MCF 10A (cell line): ENCODE data around the gene FBXO40. TPM values are rescaled to one million over a fixed set of nuclear protein-coding genes. Genes with fewer than 3 reads are reported as not detected.
"Not testable (repeated sequence)": the region's sequence is repeated elsewhere in the genome, so short reads cannot be mapped to it uniquely, and the experiment has no call there.

Source experiments
- BruUV-seq: library from RNA; stranded (reverse); fragments of 400-500 nt; replicated peaks from 2 replicates; lab custom pipeline; 2021; lab: Mats Ljungman, UMichigan
- CTCF ChIA-PET: fragments of 300-600 bp; sonication (Branson Sonifier 250); formaldehyde crosslinking; extraction: SDS; loops from one replicate; lab custom pipeline; 2021; ENCODE audit warnings: antibody characterized with exemption, inconsistent platforms; lab: Yijun Ruan, JAX
- POLR2A ChIA-PET: fragments of 300-600, 350-650 bp; sonication (Branson Sonifier 250); formaldehyde crosslinking; extraction: SDS; loops from one replicate; lab custom pipeline; 2020; ENCODE audit warnings: antibody characterized with exemption, inconsistent platforms; lab: Yijun Ruan, JAX
- DNase-seq: peaks from one replicate; pipeline ENCODE4 v3.0.0-alpha.2; 2018; ENCODE audit not compliant: unreplicated experiment
- H3K27ac Mint-ChIP-seq: one replicate; pipeline ENCODE4 v1.8.0; 2022; ENCODE audit warnings: mild to moderate bottlenecking, low read depth, mixed read lengths; ENCODE audit not compliant: unreplicated experiment
- H3K27me3 Mint-ChIP-seq: one replicate; pipeline ENCODE4 v1.8.0; 2022; ENCODE audit warnings: mixed read lengths; ENCODE audit not compliant: insufficient read depth, unreplicated experiment
- H3K36me3 Mint-ChIP-seq: one replicate; pipeline ENCODE4 v1.8.0; 2022; ENCODE audit warnings: mild to moderate bottlenecking, moderate library complexity, mixed read lengths; ENCODE audit not compliant: insufficient read depth, unreplicated experiment
- H3K4me1 Mint-ChIP-seq: one replicate; pipeline ENCODE4 v1.8.0; 2022; ENCODE audit warnings: mixed read lengths; ENCODE audit not compliant: insufficient read depth, unreplicated experiment
- H3K4me3 Mint-ChIP-seq: one replicate; pipeline ENCODE4 v1.8.0; 2022; ENCODE audit warnings: mild to moderate bottlenecking, moderate library complexity, mixed read lengths; ENCODE audit not compliant: unreplicated experiment
- H3K9me3 Mint-ChIP-seq: one replicate; pipeline ENCODE4 v1.8.0; 2022; ENCODE audit warnings: mixed read lengths; ENCODE audit not compliant: unreplicated experiment
- CTCF ChIP-seq: fragments of 200-600 bp; IDR thresholded peaks from one replicate; pipeline ENCODE4 v1.8.0; 2022; ENCODE audit warnings: antibody characterized with exemption, mild to moderate bottlenecking; ENCODE audit not compliant: unreplicated experiment
- intact Hi-C: fragments of 100-400 bp; cut with micrococcal nuclease; formaldehyde crosslinking; loops from 2 replicates; pipeline ENCODE4 v1.14.1; 2022
- total RNA-seq: library from RNA; stranded (reverse); gene quantifications from 2 replicates; pipeline ENCODE4 v1.2.3, GENCODE V29; 2022

The FBXO40 gene
- total RNA-seq, 1 experiment from 2014 or later, result not detected

- Mint-ChIP-seq H3K27me3 (peaks cover 17% of the 10 kb centered on the region), H3K9me3 (no peaks in the 10 kb centered on the region), H3K36me3 (no peaks in the 10 kb centered on the region), H3K27ac (no peak overlapping the region), H3K4me3 (no peak overlapping the region), H3K4me1 (peaks cover 4% of the 10 kb centered on the region)
- intact Hi-C loops, result no loop called here
- BruUV-seq, result no TSS peak
- no peak for TF ChIP-seq CTCF
- POLR2A ChIA-PET, result no interaction called here
- DNase-seq, result no peak
- CTCF ChIA-PET, result interaction anchor here (0.5 to 0.8 kb wide), 4 partner anchors 9 to 25 kb away, joined by 3 to 6 read pairs (median 4); no protein-coding TSS in a partner anchor
Observed at GRCh38 chr3:121584418-121584817, 8.8 kb upstream of the FBXO40 start.

DNA sequence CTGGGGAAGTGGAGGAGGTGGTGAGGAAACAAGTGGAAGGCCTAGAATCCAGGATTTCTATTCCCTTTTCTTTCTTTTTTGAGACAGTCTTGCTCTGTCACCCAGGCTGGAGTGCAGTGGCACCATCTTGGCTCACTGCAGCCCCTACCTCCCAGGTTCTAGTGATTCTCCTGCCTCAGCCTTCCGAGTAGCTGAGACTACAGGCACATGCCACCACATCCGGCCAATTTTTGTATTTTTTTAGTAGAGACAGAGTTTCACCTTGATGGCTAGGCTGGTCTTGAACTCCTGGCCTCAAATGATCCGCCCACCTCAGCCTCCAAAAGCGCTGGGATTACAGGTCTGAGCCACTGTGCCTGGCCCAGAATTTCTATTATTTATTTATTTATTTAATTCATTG lies 627 bp downstream of the FBXO40 start:
- intact Hi-C loops, CTCF ChIA-PET, POLR2A ChIA-PET, H3K4me3 Mint-ChIP-seq, H3K9me3 Mint-ChIP-seq, H3K36me3 Mint-ChIP-seq, H3K27ac Mint-ChIP-seq, H3K27me3 Mint-ChIP-seq, BruUV-seq, DNase-seq, H3K4me1 Mint-ChIP-seq: not testable (repeated sequence)

DNA sequence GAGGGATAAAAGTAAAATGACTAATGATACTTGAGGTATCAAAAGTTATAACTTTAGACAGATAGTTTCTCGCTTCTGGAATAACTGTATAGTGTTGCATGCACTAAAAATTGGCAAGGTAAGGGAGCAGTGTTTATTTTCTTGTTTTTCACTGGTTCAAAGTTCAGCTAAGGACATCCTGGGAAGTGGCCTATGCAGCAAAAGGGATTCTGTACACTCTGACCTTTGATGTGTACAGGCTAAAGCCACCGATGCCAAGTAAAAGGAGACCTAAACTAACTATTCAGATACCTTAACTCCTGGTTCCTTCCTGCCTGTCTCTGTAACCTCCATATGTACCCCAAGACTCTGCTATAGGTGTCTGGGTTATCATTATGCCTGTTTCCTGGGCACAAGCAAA lies 1.7 kb downstream of the FBXO40 start:
- Mint-ChIP-seq H3K4me1 (no peaks in the 10 kb centered on the region), H3K27ac (no peak overlapping the region), H3K4me3 (no peak overlapping the region), H3K27me3 (no peaks in the 10 kb centered on the region), H3K9me3 (no peaks in the 10 kb centered on the region), H3K36me3 (no peaks in the 10 kb centered on the region)
- POLR2A ChIA-PET, result no interaction called here
- intact Hi-C loops, result no loop called here
- no TSS peak for BruUV-seq
- CTCF ChIA-PET, result no interaction called here
- no peak for DNase-seq
- TF ChIP-seq CTCF, result no peak

DNA sequence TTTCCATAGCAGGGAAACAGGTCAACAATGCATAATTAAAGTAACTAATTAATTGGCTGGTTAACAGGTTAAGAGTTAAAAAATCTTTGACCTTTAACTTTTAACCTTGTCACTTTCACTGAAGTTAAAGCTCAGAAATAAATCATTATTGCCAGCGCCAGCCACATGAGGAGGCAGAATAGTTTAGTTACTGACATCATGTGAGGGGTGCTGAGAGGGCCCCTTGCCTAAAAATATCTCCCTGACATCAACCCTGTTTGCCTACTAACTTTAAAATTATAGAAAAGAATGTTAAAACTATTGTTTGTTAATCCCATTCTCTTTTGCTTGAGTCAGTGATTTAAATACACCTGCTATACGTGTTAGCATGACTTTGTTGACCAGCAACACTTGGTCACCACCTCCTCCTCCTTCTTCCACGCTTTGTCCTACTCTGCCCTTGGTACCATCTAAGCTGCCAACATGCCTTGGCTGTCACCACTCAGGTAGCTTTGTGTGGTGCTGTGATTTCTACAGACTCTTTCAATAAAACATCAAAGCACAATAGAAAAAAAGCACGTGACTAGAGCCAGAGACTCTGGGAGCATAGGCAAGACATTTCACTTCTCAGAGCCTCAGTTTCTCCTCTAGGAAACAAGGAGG lies 2.7 kb downstream of the FBXO40 start:
- ChIA-PET CTCF (interaction anchor here (0.6 to 1.1 kb wide), 4 partner anchors 39 to 128 kb away, joined by 3 read pairs; no protein-coding TSS in a partner anchor), POLR2A (interaction anchor here (0.7 kb wide), 1 partner anchor 27 kb away, joined by 3 read pairs; no protein-coding TSS in a partner anchor)
- Mint-ChIP-seq H3K27me3 (no peaks in the 10 kb centered on the region), H3K4me3 (no peak overlapping the region), H3K4me1 (no peaks in the 10 kb centered on the region), H3K9me3 (no peaks in the 10 kb centered on the region), H3K36me3 (no peaks in the 10 kb centered on the region), H3K27ac (no peak overlapping the region)
- intact Hi-C loops, result no loop called here
- no TSS peak for BruUV-seq
- no peak for DNase-seq
- no peak for TF ChIP-seq CTCF
